Mesendoderm (in vitro differentiated cells): ENCODE results near the gene AGO4.

Source experiments
- DNase-seq: peaks from one replicate; pipeline ENCODE4 v3.0.0; 2013
- H2AK5ac ChIP-seq: 2 replicates; pipeline ENCODE4 v1.6.1; 2013; ENCODE audit warnings: low read length, inconsistent platforms
- H2BK120ac ChIP-seq: 2 replicates; pipeline ENCODE4 v1.6.1; 2013; ENCODE audit warnings: low read depth, mild to moderate bottlenecking, low read length, moderate library complexity, mixed read lengths
- H2BK15ac ChIP-seq: replicated peaks from 2 replicates; pipeline ENCODE4 v1.6.1; 2013; ENCODE audit warnings: low read depth, mild to moderate bottlenecking, moderate library complexity
- H2BK5ac ChIP-seq: 2 replicates; pipeline ENCODE4 v1.6.1; 2013; ENCODE audit warnings: low read length, inconsistent platforms
- H3K18ac ChIP-seq: 2 replicates; pipeline ENCODE4 v1.6.1; 2013; ENCODE audit warnings: mild to moderate bottlenecking, low read length, mixed read lengths
- H3K23ac ChIP-seq: one replicate; pipeline ENCODE4 v1.6.1; 2013; ENCODE audit warnings: low read length
- H3K27ac ChIP-seq: 2 replicates; pipeline ENCODE4 v1.5.1; 2013; ENCODE audit warnings: low read depth, mild to moderate bottlenecking, inconsistent platforms, low read length, moderate library complexity
- H3K27me3 ChIP-seq: 2 replicates; pipeline ENCODE4 v1.6.1; 2013; ENCODE audit warnings: low read length, control low read depth, mild to moderate bottlenecking, inconsistent platforms; ENCODE audit not compliant: insufficient read depth, poor library complexity
- H3K36me3 ChIP-seq: 2 replicates; pipeline ENCODE4 v1.6.1; 2013; ENCODE audit warnings: low read length, inconsistent platforms; ENCODE audit not compliant: control insufficient read depth, insufficient read depth
- H3K4ac ChIP-seq: one replicate; pipeline ENCODE4 v1.6.1; 2013; ENCODE audit warnings: low read depth, mild to moderate bottlenecking, low read length, moderate library complexity
- H3K4me1 ChIP-seq: 2 replicates; pipeline ENCODE4 v1.6.1; 2013; ENCODE audit warnings: low read depth, low read length, inconsistent platforms; ENCODE audit not compliant: control insufficient read depth
- H3K4me2 ChIP-seq: 2 replicates; pipeline ENCODE4 v1.6.1; 2013; ENCODE audit warnings: low read length
- H3K4me3 ChIP-seq: 2 replicates; pipeline ENCODE4 v1.5.1; 2013; ENCODE audit warnings: mild to moderate bottlenecking, low read length
- H3K56ac ChIP-seq: one replicate; pipeline ENCODE4 v1.6.1; 2013; ENCODE audit warnings: low read length
- H3K79me1 ChIP-seq: 2 replicates; pipeline ENCODE4 v1.6.1; 2013; ENCODE audit warnings: low read length, inconsistent platforms
- H3K79me2 ChIP-seq: 2 replicates; pipeline ENCODE4 v1.6.1; 2013; ENCODE audit warnings: mild to moderate bottlenecking, low read length; ENCODE audit not compliant: control insufficient read depth, insufficient read depth
- H3K9ac ChIP-seq: 2 replicates; pipeline ENCODE4 v1.6.1; 2013; ENCODE audit warnings: low read length, inconsistent platforms
- H4K5ac ChIP-seq: one replicate; pipeline ENCODE4 v1.6.1; 2013; ENCODE audit warnings: low read length
- H4K8ac ChIP-seq: one replicate; pipeline ENCODE4 v1.6.1; 2013; ENCODE audit warnings: low read depth, mild to moderate bottlenecking, control low read depth, low read length, moderate library complexity
- WGBS: extraction: QIAGEN DNeasy Blood & Tissue Kit; methylation state at CpG from one replicate; pipeline ENCODE4 v1.1.7; 2013; ENCODE audit warnings: low lambda C conversion rate, missing lambda C conversion rate; ENCODE audit not compliant: insufficient coverage; ENCODE audit errors: extremely low coverage; 5-methylcytosine and 5-hydroxymethylcytosine counted together

Gene AGO4

DNA sequence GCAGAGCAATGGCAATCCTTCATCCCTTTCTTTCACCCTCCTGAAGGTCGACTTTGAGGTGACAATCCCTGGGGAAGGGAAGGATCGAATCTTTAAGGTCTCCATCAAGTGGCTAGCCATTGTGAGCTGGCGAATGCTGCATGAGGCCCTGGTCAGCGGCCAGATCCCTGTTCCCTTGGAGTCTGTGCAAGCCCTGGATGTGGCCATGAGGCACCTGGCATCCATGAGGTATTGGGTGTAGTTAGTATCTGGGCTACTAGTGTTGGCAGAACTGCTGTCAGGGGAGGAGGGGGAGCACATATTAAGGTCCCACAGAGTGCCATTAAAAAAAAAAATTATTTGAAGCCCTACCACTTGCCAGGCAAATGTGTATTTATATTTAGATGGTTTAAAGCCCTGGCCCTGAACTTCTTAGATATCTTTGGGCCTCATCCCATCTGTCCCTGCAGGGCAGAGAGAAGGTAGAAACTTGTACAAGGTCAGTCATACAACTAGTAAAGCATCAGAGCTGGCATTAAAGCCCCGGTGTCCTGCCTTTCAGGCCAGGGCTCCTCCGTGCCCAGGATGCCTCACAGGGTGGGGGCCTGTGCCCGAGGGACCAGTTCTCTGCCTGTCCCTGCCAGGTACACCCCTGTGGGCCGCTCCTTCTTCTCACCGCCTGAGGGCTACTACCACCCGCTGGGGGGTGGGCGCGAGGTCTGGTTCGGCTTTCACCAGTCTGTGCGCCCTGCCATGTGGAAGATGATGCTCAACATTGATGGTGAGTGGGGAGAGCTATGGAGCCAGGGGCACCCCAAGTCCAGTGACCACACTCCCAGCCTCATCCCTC is 85.4 kb downstream of the AGO4 start:
- Histone ChIP-seq H4K5ac (no peak overlapping the region), H3K9ac (no peak overlapping the region), H3K56ac (no peak overlapping the region), H4K8ac (no peak overlapping the region), H3K4me3 (no peak overlapping the region), H3K36me3 (peaks cover 13% of the 10 kb centered on the region), H2BK5ac (no peak overlapping the region), H2AK5ac (no peak overlapping the region), H2BK15ac (no peak overlapping the region), H3K4me2 (no peak overlapping the region), H3K4me1 (no peaks in the 10 kb centered on the region), H3K18ac (no peak overlapping the region), H3K4ac (no peak overlapping the region), H3K27me3 (no peaks in the 10 kb centered on the region), H3K23ac (no peak overlapping the region), H2BK120ac (no peak overlapping the region), H3K79me1 (peaks cover 7% of the 10 kb centered on the region), H3K79me2 (peaks cover 11% of the 10 kb centered on the region), H3K27ac (no peak overlapping the region)
- WGBS: no CpG with 5 or more reads among the region's 14 CpGs
- DNase-seq: no peak

DNA sequence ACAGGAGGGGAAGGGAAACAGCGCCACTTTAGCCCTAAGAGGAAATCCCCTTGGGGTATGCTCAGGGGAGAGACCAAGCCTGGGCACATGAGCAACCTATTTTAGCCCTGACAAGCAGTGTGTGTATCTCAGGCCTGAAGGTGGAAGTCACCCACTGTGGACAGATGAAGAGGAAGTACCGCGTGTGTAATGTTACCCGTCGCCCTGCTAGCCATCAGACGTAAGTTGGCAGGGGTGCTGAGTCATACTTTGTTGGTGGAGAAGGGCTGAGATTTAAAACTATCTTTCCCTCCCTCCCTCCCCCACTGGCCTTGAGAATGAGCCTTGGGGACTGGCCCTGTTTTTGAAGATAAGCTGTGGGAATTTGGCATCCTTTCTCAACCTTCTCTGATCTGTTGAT is 86.4 kb downstream of the AGO4 start:
- Histone ChIP-seq H3K36me3 (peaks cover 13% of the 10 kb centered on the region), H3K4me3 (no peak overlapping the region), H3K79me2 (peaks cover 6% of the 10 kb centered on the region), H2BK120ac (no peak overlapping the region), H3K27me3 (no peaks in the 10 kb centered on the region), H4K5ac (no peak overlapping the region), H3K18ac (no peak overlapping the region), H3K79me1 (peaks cover 5% of the 10 kb centered on the region), H2AK5ac (no peak overlapping the region), H3K56ac (no peak overlapping the region), H3K9ac (no peak overlapping the region), H3K4me1 (no peaks in the 10 kb centered on the region), H4K8ac (no peak overlapping the region), H3K23ac (no peak overlapping the region), H3K4ac (no peak overlapping the region), H2BK5ac (no peak overlapping the region), H3K27ac (no peak overlapping the region), H3K4me2 (no peak overlapping the region), H2BK15ac (no peak overlapping the region)
- DNase-seq: peak; percentile 63
- no CpG with 5 or more reads among the region's 6 CpGs for WGBS

DNA sequence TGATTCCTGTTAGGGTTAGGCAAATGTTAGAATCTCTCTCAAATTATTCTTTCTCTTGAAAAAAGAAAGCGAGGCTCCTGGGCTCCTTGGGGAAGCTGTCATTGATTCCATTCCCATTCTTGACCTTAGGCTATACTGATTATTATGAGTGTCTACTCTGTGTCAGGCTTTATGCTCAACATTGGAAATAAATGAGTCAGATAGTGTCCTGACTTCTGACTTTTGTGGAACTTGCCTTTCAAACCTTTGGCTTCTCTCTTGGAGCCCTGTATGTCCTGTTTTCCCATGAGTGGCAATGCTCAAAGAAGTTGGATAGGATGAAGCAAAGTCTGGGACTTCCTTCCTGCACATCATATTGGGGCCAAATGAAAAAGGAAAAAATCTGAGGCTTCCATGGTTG is 86.8 kb downstream of the AGO4 start:
- H2BK15ac ChIP-seq: no peak overlapping the region
- H2AK5ac ChIP-seq: no peak overlapping the region
- no peak overlapping the region for H3K4me2 ChIP-seq
- H3K27ac ChIP-seq: no peak overlapping the region
- no peak overlapping the region for H3K18ac ChIP-seq
- no peak overlapping the region for H3K9ac ChIP-seq
- peaks cover 5% of the 10 kb centered on the region for H3K79me1 ChIP-seq
- H3K79me2 ChIP-seq: peaks cover 4% of the 10 kb centered on the region
- peaks cover 13% of the 10 kb centered on the region for H3K36me3 ChIP-seq
- H3K56ac ChIP-seq: no peak overlapping the region
- no peak for DNase-seq
- no peaks in the 10 kb centered on the region for H3K27me3 ChIP-seq
- no peak overlapping the region for H2BK120ac ChIP-seq
- WGBS: no CpG with 5 or more reads among the region's 1 CpG
- no peak overlapping the region for H3K23ac ChIP-seq
- H3K4me1 ChIP-seq: no peaks in the 10 kb centered on the region
- H4K5ac ChIP-seq: peak overlapping the region; percentile 64
- H3K4me3 ChIP-seq: no peak overlapping the region
- no peak overlapping the region for H2BK5ac ChIP-seq
- no peak overlapping the region for H3K4ac ChIP-seq
- no peak overlapping the region for H4K8ac ChIP-seq

DNA sequence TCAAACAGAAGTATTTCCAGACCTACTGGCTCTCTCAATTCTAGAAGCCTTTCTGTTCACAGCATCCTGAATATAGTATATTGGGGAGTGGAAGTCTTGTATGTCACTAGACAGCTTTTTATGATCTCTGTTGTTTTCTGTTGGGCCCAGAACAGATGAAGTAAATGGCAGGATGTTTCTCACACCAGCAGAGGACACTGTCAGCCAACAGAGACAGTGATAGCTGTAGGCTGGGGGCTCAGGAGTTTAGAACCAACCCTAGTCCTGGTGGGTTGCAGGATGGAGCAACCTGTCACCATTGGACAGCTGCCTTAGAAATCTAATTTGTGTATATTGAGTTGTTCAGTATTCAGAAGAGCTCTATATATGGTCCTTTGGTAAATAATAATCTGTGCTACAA is 92.1 kb downstream of the AGO4 start:
- Histone ChIP-seq H3K4me1 (no peaks in the 10 kb centered on the region), H3K23ac (no peak overlapping the region), H3K9ac (no peak overlapping the region), H3K79me1 (peaks cover 5% of the 10 kb centered on the region), H4K8ac (no peak overlapping the region), H3K4me2 (no peak overlapping the region), H2BK15ac (no peak overlapping the region), H3K36me3 (peaks cover 17% of the 10 kb centered on the region), H3K27ac (no peak overlapping the region), H4K5ac (no peak overlapping the region), H3K79me2 (no peaks in the 10 kb centered on the region), H3K27me3 (no peaks in the 10 kb centered on the region), H2AK5ac (no peak overlapping the region), H3K56ac (no peak overlapping the region), H2BK120ac (no peak overlapping the region), H2BK5ac (no peak overlapping the region), H3K18ac (no peak overlapping the region), H3K4ac (no peak overlapping the region), H3K4me3 (no peak overlapping the region)
- no peak for DNase-seq

DNA sequence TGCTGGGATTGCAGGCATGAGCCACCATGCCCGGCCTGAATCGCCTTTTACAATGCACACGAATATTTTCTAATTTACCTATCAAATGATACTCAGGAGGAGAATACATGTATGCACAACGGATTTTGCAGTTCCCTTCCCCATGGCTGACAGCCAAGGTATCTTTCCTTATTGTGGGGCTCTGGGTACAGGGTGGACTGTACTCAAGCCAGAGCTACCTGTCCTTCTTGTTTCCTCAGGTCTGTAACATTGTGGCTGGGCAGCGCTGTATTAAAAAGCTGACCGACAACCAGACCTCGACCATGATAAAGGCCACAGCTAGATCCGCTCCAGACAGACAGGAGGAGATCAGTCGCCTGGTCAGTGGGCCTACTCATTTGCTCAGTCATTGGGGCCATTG is 93.4 kb downstream of the AGO4 start:
- Histone ChIP-seq H3K4me1 (no peaks in the 10 kb centered on the region), H2BK15ac (no peak overlapping the region)

DNA sequence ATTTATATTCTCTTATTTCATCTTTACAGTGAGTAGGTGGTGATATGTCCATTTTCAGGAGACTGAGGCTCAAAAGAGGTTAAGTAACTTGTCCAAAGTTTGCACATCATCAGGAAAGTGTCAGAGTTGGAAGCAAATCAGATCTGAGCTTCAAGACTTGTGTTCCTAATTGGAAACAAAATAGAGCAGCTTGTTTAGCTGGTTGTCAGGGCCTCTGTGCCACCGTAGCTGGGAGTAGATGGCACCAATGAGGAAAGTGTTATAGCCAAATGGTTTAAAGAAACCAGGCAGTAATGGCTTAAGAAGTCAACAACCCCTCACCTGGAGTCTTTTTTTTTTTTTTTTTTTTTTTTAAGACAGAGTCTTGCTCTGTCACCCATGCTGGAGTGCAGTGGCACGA is 94.9 kb downstream of the AGO4 start:
- Histone ChIP-seq H2AK5ac (no peak overlapping the region), H3K79me1 (peaks cover 2% of the 10 kb centered on the region), H2BK120ac (no peak overlapping the region), H3K56ac (no peak overlapping the region), H3K9ac (no peak overlapping the region), H3K4me2 (no peak overlapping the region), H4K8ac (no peak overlapping the region), H3K4me1 (no peaks in the 10 kb centered on the region), H3K79me2 (no peaks in the 10 kb centered on the region), H3K27ac (no peak overlapping the region), H3K27me3 (no peaks in the 10 kb centered on the region), H3K23ac (no peak overlapping the region), H4K5ac (no peak overlapping the region), H3K36me3 (peaks cover 16% of the 10 kb centered on the region), H2BK15ac (no peak overlapping the region), H3K18ac (no peak overlapping the region), H3K4ac (no peak overlapping the region), H2BK5ac (no peak overlapping the region), H3K4me3 (no peak overlapping the region)
- no peak for DNase-seq
- no CpG with 5 or more reads among the region's 2 CpGs for WGBS

More for the DNA sequence above, 93.4 kb downstream of the AGO4 start:
- no peak overlapping the region for H3K23ac ChIP-seq
- no peak overlapping the region for H3K4me2 ChIP-seq
- no peak overlapping the region for H4K8ac ChIP-seq
- no peaks in the 10 kb centered on the region for H3K27me3 ChIP-seq
- no peak overlapping the region for H3K4ac ChIP-seq
- H2BK5ac ChIP-seq: no peak overlapping the region
- H2BK120ac ChIP-seq: no peak overlapping the region
- no CpG with 5 or more reads among the region's 9 CpGs for WGBS
- H3K36me3 ChIP-seq: peaks cover 13% of the 10 kb centered on the region
- DNase-seq: no peak
- no peak overlapping the region for H3K9ac ChIP-seq
- H3K4me3 ChIP-seq: no peak overlapping the region
- no peak overlapping the region for H3K27ac ChIP-seq
- H3K79me2 ChIP-seq: no peaks in the 10 kb centered on the region
- H4K5ac ChIP-seq: no peak overlapping the region
- no peak overlapping the region for H3K56ac ChIP-seq
- no peak overlapping the region for H3K18ac ChIP-seq
- no peak overlapping the region for H2AK5ac ChIP-seq
- H3K79me1 ChIP-seq: peaks cover 2% of the 10 kb centered on the region
